HEK293 (cell line): ENCODE data around the gene PRDX2.
"Not testable (repeated sequence)": the region's sequence is repeated elsewhere in the genome, so short reads cannot be mapped to it uniquely, and the experiment has no call there.

Source experiments
- CTCF ChIA-PET: fragments of 350-600 bp; formaldehyde crosslinking; extraction: SDS; loops from one replicate; lab custom pipeline; 2021; ENCODE audit warnings: antibody characterized with exemption; lab: Yijun Ruan, JAX
- POLR2A ChIA-PET: fragments of 300-600 bp; formaldehyde crosslinking; extraction: SDS; loops from one replicate; lab custom pipeline; 2020; ENCODE audit warnings: antibody characterized with exemption, inconsistent platforms; lab: Yijun Ruan, JAX
- H3K27ac ChIP-seq: fragments of 200-500 bp; sonication (Bioruptor generic); 2 replicates; pipeline ENCODE4 v1.5.1; 2014; ENCODE audit warnings: low read depth, low read length, control low read depth, inconsistent platforms; ENCODE audit errors: extremely low read depth
- H3K36me3 ChIP-seq, 2 experiments: fragments of 200-500 bp in 1 of 2; sonication (Bioruptor generic) in 1 of 2; 1 replicate in 1 of 2; 2 replicates in 1 of 2; pipeline ENCODE4 v1.5.1; 2014 to 2017; ENCODE audit warnings: inconsistent platforms in 2 of 2, low read length in 2 of 2; ENCODE audit not compliant: control insufficient read depth in 2 of 2, insufficient read depth in 1 of 2
- H3K4me1 ChIP-seq: fragments of 200-500 bp; sonication (Bioruptor generic); 2 replicates; pipeline ENCODE4 v1.5.1; 2014; ENCODE audit warnings: mild to moderate bottlenecking, low read length, inconsistent platforms; ENCODE audit not compliant: control insufficient read depth, insufficient read depth
- H3K4me3 ChIP-seq: 2 replicates; pipeline ENCODE4 v1.5.1; 2011; ENCODE audit warnings: low read depth, mild to moderate bottlenecking, control low read depth, low read length, moderate library complexity
- H3K9me3 ChIP-seq: fragments of 200-500 bp; sonication (Bioruptor generic); 2 replicates; pipeline ENCODE4 v1.5.1; 2014; ENCODE audit warnings: low read depth, low read length, inconsistent platforms; ENCODE audit not compliant: control insufficient read depth, insufficient read depth
- AEBP2 ChIP-seq: fragments of 450-650 bp; formaldehyde crosslinking; IDR thresholded peaks from 2 replicates; pipeline ENCODE4 v1.5.1; 2016; ENCODE audit warnings: missing biosample characterization, missing genetic modification characterization, borderline replicate concordance
- EGR2 ChIP-seq: fragments of 450-650 bp; formaldehyde crosslinking; IDR thresholded peaks from 2 replicates; pipeline ENCODE4 v1.5.1; 2016; ENCODE audit warnings: low read depth, missing biosample characterization, missing genetic modification characterization
- KLF16 ChIP-seq: fragments of 450-650 bp; formaldehyde crosslinking; IDR thresholded peaks from 2 replicates; pipeline ENCODE4 v1.5.1; 2017; ENCODE audit warnings: missing biosample characterization, missing genetic modification characterization
- KLF17 ChIP-seq: fragments of 450-650 bp; formaldehyde crosslinking; IDR thresholded peaks from 2 replicates; pipeline ENCODE4 v1.5.1; 2016; ENCODE audit warnings: missing biosample characterization, missing genetic modification characterization
- PATZ1 ChIP-seq: fragments of 450-650 bp; formaldehyde crosslinking; IDR thresholded peaks from 2 replicates; pipeline ENCODE4 v1.5.1; 2016; ENCODE audit warnings: missing biosample characterization, missing genetic modification characterization
- RBAK ChIP-seq: fragments of 450-650 bp; formaldehyde crosslinking; IDR thresholded peaks from 2 replicates; pipeline ENCODE4 v1.5.1; 2016; ENCODE audit warnings: missing biosample characterization, missing genetic modification characterization
- SP2 ChIP-seq: fragments of 450-650 bp; formaldehyde crosslinking; IDR thresholded peaks from 2 replicates; pipeline ENCODE4 v1.5.1; 2016; ENCODE audit warnings: missing biosample characterization, missing genetic modification characterization
- SP3 ChIP-seq: fragments of 450-650 bp; formaldehyde crosslinking; IDR thresholded peaks from 2 replicates; pipeline ENCODE4 v1.5.1; 2016; ENCODE audit warnings: missing biosample characterization, missing genetic modification characterization
- ZBTB17 ChIP-seq: fragments of 450-650 bp; formaldehyde crosslinking; IDR thresholded peaks from 2 replicates; pipeline ENCODE4 v1.5.1; 2016; ENCODE audit warnings: missing biosample characterization, missing genetic modification characterization
- ZFP3 ChIP-seq: fragments of 450-650 bp; formaldehyde crosslinking; IDR thresholded peaks from 2 replicates; pipeline ENCODE4 v1.5.1; 2016; ENCODE audit warnings: low read depth, missing biosample characterization, missing genetic modification characterization
- ZIC2 ChIP-seq: fragments of 450-650 bp; formaldehyde crosslinking; IDR thresholded peaks from 2 replicates; pipeline ENCODE4 v1.5.1; 2016; ENCODE audit warnings: missing biosample characterization, missing genetic modification characterization
- ZNF133 ChIP-seq: fragments of 450-650 bp; formaldehyde crosslinking; IDR thresholded peaks from 2 replicates; pipeline ENCODE4 v1.5.1; 2016; ENCODE audit warnings: missing biosample characterization, missing genetic modification characterization
- ZNF155 ChIP-seq: fragments of 450-650 bp; formaldehyde crosslinking; IDR thresholded peaks from 2 replicates; pipeline ENCODE4 v1.5.1; 2016; ENCODE audit warnings: missing biosample characterization, missing genetic modification characterization
- ZNF175 ChIP-seq: fragments of 450-650 bp; formaldehyde crosslinking; IDR thresholded peaks from 2 replicates; pipeline ENCODE4 v1.5.1; 2016; ENCODE audit warnings: missing biosample characterization, missing genetic modification characterization
- ZNF23 ChIP-seq: fragments of 450-650 bp; formaldehyde crosslinking; IDR thresholded peaks from 2 replicates; pipeline ENCODE4 v1.5.1; 2016; ENCODE audit warnings: missing biosample characterization, missing genetic modification characterization, borderline replicate concordance
- ZNF311 ChIP-seq: fragments of 450-650 bp; formaldehyde crosslinking; IDR thresholded peaks from 2 replicates; pipeline ENCODE4 v1.5.1; 2017; ENCODE audit warnings: missing biosample characterization, missing genetic modification characterization, borderline replicate concordance
- ZNF555 ChIP-seq: fragments of 450-650 bp; formaldehyde crosslinking; conservative IDR thresholded peaks from 2 replicates; pipeline ENCODE4 v1.5.1; 2017; ENCODE audit warnings: missing biosample characterization, mild to moderate bottlenecking, missing genetic modification characterization, inconsistent platforms
- ZNF561 ChIP-seq: fragments of 450-650 bp; IDR thresholded peaks from 2 replicates; pipeline ENCODE4 v1.5.1; 2018; ENCODE audit warnings: missing biosample characterization, missing genetic modification characterization, borderline replicate concordance
- ZNF580 ChIP-seq: fragments of 450-650 bp; formaldehyde crosslinking; IDR thresholded peaks from 2 replicates; pipeline ENCODE4 v1.5.1; 2016; ENCODE audit warnings: missing biosample characterization, missing genetic modification characterization
- ZNF600 ChIP-seq: fragments of 450-650 bp; formaldehyde crosslinking; IDR thresholded peaks from 2 replicates; pipeline ENCODE4 v1.5.1; 2016; ENCODE audit warnings: missing biosample characterization, missing genetic modification characterization
- ZNF629 ChIP-seq: fragments of 450-650 bp; formaldehyde crosslinking; IDR thresholded peaks from 2 replicates; pipeline ENCODE4 v1.5.1; 2017; ENCODE audit warnings: missing biosample characterization, missing genetic modification characterization
- ZNF664 ChIP-seq: fragments of 450-650 bp; formaldehyde crosslinking; IDR thresholded peaks from 2 replicates; pipeline ENCODE4 v1.5.1; 2016; ENCODE audit warnings: missing biosample characterization, missing genetic modification characterization
- ZNF707 ChIP-seq: fragments of 450-650 bp; formaldehyde crosslinking; IDR thresholded peaks from 2 replicates; pipeline ENCODE4 v1.5.1; 2016; ENCODE audit warnings: missing biosample characterization, missing genetic modification characterization
- ZNF777 ChIP-seq: fragments of 450-650 bp; formaldehyde crosslinking; IDR thresholded peaks from 2 replicates; pipeline ENCODE4 v1.5.1; 2017; ENCODE audit warnings: missing biosample characterization, missing genetic modification characterization, borderline replicate concordance
- ZNF830 ChIP-seq: fragments of 450-650 bp; IDR thresholded peaks from 2 replicates; pipeline ENCODE4 v1.5.0; 2018; ENCODE audit warnings: missing biosample characterization, missing genetic modification characterization, low read depth, mild to moderate bottlenecking, moderate library complexity
- TF ChIP-seq, protein P1 (sequence below): fragments of 450-650 bp; formaldehyde crosslinking; IDR thresholded peaks from 2 replicates; pipeline ENCODE4 v1.5.1; 2016; ENCODE audit warnings: missing biosample characterization, missing genetic modification characterization
- TF ChIP-seq, protein P2 (sequence below): fragments of 450-650 bp; formaldehyde crosslinking; IDR thresholded peaks from 2 replicates; pipeline ENCODE4 v1.5.1; 2017; ENCODE audit warnings: missing biosample characterization, missing genetic modification characterization

Gene PRDX2

DNA sequence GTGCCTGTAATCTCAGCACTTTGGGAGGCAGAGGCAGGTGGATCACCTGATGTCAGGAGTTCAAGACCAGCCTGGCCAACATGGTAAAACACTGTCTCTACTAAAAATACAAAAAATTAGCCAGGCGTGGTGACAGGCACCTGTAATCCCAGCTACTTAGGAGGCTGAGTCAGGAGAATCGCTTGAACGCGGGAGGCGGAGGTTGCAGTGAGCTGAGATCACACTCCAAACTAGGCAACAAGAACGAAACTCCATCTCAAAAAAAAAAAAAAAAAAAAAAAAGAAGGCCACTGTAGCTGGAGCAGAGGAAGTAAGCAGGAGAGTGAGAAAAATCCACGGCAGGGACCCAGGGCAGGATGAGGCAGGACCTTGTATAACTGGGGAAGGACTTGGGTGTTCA, 45.0 kb upstream of the PRDX2 start:
- H3K27ac ChIP-seq, H3K4me3 ChIP-seq, H3K9me3 ChIP-seq, H3K4me1 ChIP-seq, H3K36me3 ChIP-seq: not testable (repeated sequence)
- TF ChIP-seq, protein P1, sequence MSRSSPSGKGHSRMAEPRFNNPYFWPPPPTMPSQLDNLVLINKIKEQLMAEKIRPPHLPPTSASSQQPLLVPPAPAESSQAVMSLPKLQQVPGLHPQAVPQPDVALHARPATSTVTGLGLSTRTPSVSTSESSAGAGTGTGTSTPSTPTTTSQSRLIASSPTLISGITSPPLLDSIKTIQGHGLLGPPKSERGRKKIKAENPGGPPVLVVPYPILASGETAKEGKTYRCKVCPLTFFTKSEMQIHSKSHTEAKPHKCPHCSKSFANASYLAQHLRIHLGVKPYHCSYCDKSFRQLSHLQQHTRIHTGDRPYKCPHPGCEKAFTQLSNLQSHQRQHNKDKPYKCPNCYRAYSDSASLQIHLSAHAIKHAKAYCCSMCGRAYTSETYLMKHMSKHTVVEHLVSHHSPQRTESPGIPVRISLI (tag by site-specific recombination) = peak; percentile 62
- ChIA-PET CTCF (interaction anchor here (0.5 to 7.2 kb wide), 30 partner anchors 8 to 923 kb away, joined by 3 to 62 read pairs (median 7); partner anchors contain the start of genes DNASE2, JUNB, RTBDN and THSD8), POLR2A (interaction anchor here (0.7 to 1.3 kb wide), 2 partner anchors 48 to 55 kb away, joined by 4 to 5 read pairs; partner anchors contain the start of gene JUNB)

DNA sequence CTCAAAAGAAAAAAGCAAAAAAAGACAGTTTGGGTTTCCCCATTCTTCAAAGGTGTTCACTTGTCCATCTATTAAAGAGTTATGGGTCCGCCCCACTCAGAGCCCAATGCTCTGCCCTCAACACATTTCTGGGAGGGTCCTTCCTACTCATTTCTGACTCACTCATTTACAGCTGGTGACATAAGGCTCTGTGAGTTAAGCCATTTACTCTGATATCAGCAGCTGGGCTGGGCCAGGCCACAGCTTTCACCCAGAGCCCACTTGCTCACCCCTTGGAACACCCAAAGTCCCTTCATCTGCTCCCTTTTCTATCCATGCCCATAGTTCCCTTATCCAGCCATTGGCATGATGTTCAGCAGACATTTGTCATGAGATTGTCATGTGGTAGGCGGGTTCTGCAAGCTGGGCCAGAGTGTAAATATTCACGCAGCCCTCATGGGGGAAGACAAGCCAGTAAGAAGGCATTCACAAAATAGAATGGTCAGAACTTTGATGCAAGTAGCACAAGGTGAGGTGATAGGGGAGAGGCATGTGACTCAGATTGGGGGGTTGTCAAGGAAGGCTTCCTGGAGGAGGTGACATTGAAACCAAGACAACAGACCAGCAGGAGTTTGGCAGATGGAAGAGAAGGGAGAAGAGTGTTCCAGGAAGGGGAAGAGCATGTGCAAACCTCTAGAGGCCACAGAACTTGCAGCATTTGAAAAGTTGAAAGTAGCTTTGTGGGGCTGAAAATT, 42.6 kb upstream of the PRDX2 start:
- Histone ChIP-seq H3K9me3 (no peaks in the 10 kb centered on the region), H3K4me3 (no peak overlapping the region), H3K36me3 (no peaks in the 10 kb centered on the region), H3K27ac (no peak overlapping the region), H3K4me1 (no peaks in the 10 kb centered on the region)
- POLR2A ChIA-PET = no interaction called here
- CTCF ChIA-PET = interaction anchor here (0.5 to 7.2 kb wide), 7 partner anchors 10 to 109 kb away, joined by 3 to 62 read pairs (median 4); partner anchors contain the start of gene RTBDN
- TF ChIP-seq ZNF629 (tag by site-specific recombination) (no peak), RBAK (tag by site-specific recombination) (no peak), PATZ1 (tag by site-specific recombination) (no peak), ZNF155 (tag by site-specific recombination) (no peak), ZNF555 (tag by site-specific recombination) (no peak), ZNF664 (tag by site-specific recombination) (no peak), ZNF561 (tag by site-specific recombination) (no peak), ZBTB17 (peak; percentile 66), SP2 (tag by site-specific recombination) (peak; percentile 44), ZFP3 (tag by site-specific recombination) (no peak), ZNF23 (tag by site-specific recombination) (no peak), ZNF777 (tag by site-specific recombination) (no peak), AEBP2 (tag by site-specific recombination) (no peak), KLF17 (tag by site-specific recombination) (peak; percentile 63; the same call in 1 of the 2 replicates), SP3 (tag by site-specific recombination) (no peak; the same call in 1 of the 2 replicates), ZNF580 (tag by site-specific recombination) (0 out of 2 replicates have a peak, but pooled peaks have one; percentile 41), ZNF175 (tag by site-specific recombination) (no peak), ZNF600 (tag by site-specific recombination) (no peak), ZNF707 (tag by site-specific recombination) (no peak), ZIC2 (tag by site-specific recombination) (no peak), KLF16 (tag by site-specific recombination) (no peak), ZNF133 (tag by site-specific recombination) (no peak), ZNF830 (no peak), ZNF311 (tag by site-specific recombination) (no peak), EGR2 (tag by site-specific recombination) (peak; percentile 25; the same call in 1 of the 2 replicates)
- TF ChIP-seq, protein P2, sequence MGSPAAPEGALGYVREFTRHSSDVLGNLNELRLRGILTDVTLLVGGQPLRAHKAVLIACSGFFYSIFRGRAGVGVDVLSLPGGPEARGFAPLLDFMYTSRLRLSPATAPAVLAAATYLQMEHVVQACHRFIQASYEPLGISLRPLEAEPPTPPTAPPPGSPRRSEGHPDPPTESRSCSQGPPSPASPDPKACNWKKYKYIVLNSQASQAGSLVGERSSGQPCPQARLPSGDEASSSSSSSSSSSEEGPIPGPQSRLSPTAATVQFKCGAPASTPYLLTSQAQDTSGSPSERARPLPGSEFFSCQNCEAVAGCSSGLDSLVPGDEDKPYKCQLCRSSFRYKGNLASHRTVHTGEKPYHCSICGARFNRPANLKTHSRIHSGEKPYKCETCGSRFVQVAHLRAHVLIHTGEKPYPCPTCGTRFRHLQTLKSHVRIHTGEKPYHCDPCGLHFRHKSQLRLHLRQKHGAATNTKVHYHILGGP (tag by site-specific recombination) = no peak
